Calu3 (cell line): ENCODE results near the gene NR3C1. TPM values are rescaled to one million over a fixed set of nuclear protein-coding genes. Genes with fewer than 3 reads are reported as not detected.

Experiments used
- BruUV-seq: library from RNA; stranded (reverse); fragments of 400-500 nt; replicated peaks from 2 replicates; lab custom pipeline; 2021; lab: Mats Ljungman, UMichigan
- CTCF ChIA-PET: fragments of 300-600 bp; sonication (Branson Sonifier 250); formaldehyde crosslinking; loops from one replicate; lab custom pipeline; 2022; ENCODE audit warnings: antibody characterized with exemption; lab: Charles Lee
- DNase-seq: peaks from one replicate; pipeline ENCODE4 v3.0.0; 2022
- H3K27ac Mint-ChIP-seq: one replicate; pipeline ENCODE4 v1.8.0; 2022; ENCODE audit warnings: mixed read lengths; ENCODE audit not compliant: unreplicated experiment
- H3K27me3 Mint-ChIP-seq: one replicate; pipeline ENCODE4 v1.8.0; 2022; ENCODE audit warnings: mixed read lengths; ENCODE audit not compliant: unreplicated experiment
- H3K36me3 Mint-ChIP-seq: one replicate; pipeline ENCODE4 v1.8.0; 2022; ENCODE audit warnings: mild to moderate bottlenecking, moderate library complexity, mixed read lengths; ENCODE audit not compliant: insufficient read depth, unreplicated experiment
- H3K4me1 Mint-ChIP-seq: one replicate; pipeline ENCODE4 v1.8.0; 2022; ENCODE audit warnings: mild to moderate bottlenecking, low read depth, mixed read lengths; ENCODE audit not compliant: unreplicated experiment
- H3K4me3 Mint-ChIP-seq: one replicate; pipeline ENCODE4 v1.8.0; 2022; ENCODE audit warnings: mild to moderate bottlenecking, low read depth, moderate library complexity, mixed read lengths; ENCODE audit not compliant: unreplicated experiment
- H3K9me3 Mint-ChIP-seq: one replicate; pipeline ENCODE4 v1.8.0; 2022; ENCODE audit warnings: low read depth, mixed read lengths; ENCODE audit not compliant: unreplicated experiment
- intact Hi-C: fragments of 100-400 bp; cut with micrococcal nuclease; formaldehyde crosslinking; loops from one replicate; pipeline ENCODE4 v1.10.0; 2022; ENCODE audit not compliant: unreplicated experiment
- total RNA-seq: library from RNA; stranded (reverse); gene quantifications from 2 replicates; pipeline ENCODE4 v1.2.3, GENCODE V29; 2022
- TF ChIP-seq, protein P1 (sequence below): fragments of 200-600 bp; IDR thresholded peaks from one replicate; pipeline ENCODE4 v1.8.0; 2022; ENCODE audit warnings: antibody characterized with exemption; ENCODE audit not compliant: unreplicated experiment

The NR3C1 gene
- total RNA-seq, 1 experiment from 2014 or later: 63.1 TPM

DNA sequence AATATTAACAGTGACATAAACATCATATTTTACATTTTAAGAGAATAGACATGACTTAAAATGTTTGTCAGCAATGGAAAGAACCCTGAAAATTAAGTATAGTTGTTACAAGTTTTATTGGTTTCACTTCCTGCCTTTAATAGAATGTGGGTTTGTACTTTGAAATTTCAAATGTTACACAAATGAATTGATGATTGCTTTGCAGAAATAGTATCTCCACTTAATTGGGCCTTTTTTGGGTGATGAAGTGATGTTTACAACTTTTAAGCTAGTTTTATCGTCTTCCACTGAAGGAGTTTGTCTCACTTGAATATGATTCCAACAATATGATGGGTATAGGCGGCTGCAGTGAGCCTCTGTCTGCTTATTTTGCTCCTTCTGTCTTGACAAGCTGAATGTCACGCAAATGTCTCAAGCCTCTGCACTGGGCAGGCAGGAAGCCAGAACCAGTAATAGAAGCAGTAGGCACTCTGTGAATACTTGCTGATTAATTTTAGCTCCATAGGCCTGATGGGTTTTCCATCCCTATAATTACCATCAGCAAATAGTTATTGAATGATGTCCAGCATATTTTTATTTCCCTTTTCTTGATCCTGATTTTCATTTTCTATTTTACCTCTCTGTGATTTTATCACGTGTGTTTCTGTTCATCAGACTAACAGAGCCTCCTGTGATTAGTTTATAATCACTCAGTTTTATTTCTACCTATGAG is 10.6 kb upstream of the NR3C1 start:
- no peak overlapping the region for H3K27ac Mint-ChIP-seq
- no TSS peak for BruUV-seq
- no peak for DNase-seq
- H3K27me3 Mint-ChIP-seq: no peaks in the 10 kb centered on the region
- intact Hi-C loops: no loop called here
- H3K9me3 Mint-ChIP-seq: no peaks in the 10 kb centered on the region
- TF ChIP-seq, protein P1, sequence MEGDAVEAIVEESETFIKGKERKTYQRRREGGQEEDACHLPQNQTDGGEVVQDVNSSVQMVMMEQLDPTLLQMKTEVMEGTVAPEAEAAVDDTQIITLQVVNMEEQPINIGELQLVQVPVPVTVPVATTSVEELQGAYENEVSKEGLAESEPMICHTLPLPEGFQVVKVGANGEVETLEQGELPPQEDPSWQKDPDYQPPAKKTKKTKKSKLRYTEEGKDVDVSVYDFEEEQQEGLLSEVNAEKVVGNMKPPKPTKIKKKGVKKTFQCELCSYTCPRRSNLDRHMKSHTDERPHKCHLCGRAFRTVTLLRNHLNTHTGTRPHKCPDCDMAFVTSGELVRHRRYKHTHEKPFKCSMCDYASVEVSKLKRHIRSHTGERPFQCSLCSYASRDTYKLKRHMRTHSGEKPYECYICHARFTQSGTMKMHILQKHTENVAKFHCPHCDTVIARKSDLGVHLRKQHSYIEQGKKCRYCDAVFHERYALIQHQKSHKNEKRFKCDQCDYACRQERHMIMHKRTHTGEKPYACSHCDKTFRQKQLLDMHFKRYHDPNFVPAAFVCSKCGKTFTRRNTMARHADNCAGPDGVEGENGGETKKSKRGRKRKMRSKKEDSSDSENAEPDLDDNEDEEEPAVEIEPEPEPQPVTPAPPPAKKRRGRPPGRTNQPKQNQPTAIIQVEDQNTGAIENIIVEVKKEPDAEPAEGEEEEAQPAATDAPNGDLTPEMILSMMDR: no peak
- H3K4me3 Mint-ChIP-seq: no peak overlapping the region
- H3K36me3 Mint-ChIP-seq: no peaks in the 10 kb centered on the region
- CTCF ChIA-PET: no interaction called here
- peaks cover 52% of the 10 kb centered on the region for H3K4me1 Mint-ChIP-seq

GRCh38 chr5:143412661-143413342 is 9.3 kb upstream of the NR3C1 start:
- H3K9me3 Mint-ChIP-seq: no peaks in the 10 kb centered on the region
- no peak overlapping the region for H3K27ac Mint-ChIP-seq
- TF ChIP-seq, protein P1: no peak
- no peaks in the 10 kb centered on the region for H3K27me3 Mint-ChIP-seq
- CTCF ChIA-PET: interaction anchor here (0.7 to 1.0 kb wide), 2 partner anchors 94 to 324 kb away, joined by 3 read pairs; no protein-coding TSS in a partner anchor
- peaks cover 43% of the 10 kb centered on the region for H3K4me1 Mint-ChIP-seq
- no peak for DNase-seq
- H3K36me3 Mint-ChIP-seq: no peaks in the 10 kb centered on the region
- intact Hi-C loops: no loop called here
- no TSS peak for BruUV-seq
- no peak overlapping the region for H3K4me3 Mint-ChIP-seq

DNA sequence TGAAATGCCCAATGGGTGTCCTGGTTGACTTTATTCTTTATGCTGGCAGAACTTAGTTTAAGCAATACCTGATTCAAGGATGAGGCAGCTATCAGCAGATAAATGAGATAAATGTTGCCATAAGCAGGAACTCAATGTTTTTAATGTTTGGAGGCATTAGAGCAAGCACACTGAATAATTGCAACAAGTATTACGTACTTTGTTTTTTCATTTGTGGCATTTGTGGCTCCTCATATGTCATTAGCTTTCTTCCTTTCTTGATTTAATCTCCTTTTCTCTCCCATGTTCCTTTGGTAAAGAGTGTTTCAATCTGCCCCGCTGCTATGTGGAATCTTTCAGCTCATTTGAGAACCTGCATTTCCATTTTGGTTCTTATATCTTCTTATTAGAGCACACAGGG is 6.4 kb upstream of the NR3C1 start:
- peaks cover 15% of the 10 kb centered on the region for H3K36me3 Mint-ChIP-seq
- CTCF ChIA-PET: no interaction called here
- H3K9me3 Mint-ChIP-seq: peaks cover 2% of the 10 kb centered on the region
- TF ChIP-seq, protein P1: no peak
- no peak overlapping the region for H3K27ac Mint-ChIP-seq
- no peak overlapping the region for H3K4me3 Mint-ChIP-seq
- no peaks in the 10 kb centered on the region for H3K27me3 Mint-ChIP-seq
- no TSS peak for BruUV-seq
- peaks cover 36% of the 10 kb centered on the region for H3K4me1 Mint-ChIP-seq
- no peak for DNase-seq
- intact Hi-C loops: no loop called here

- Mint-ChIP-seq H3K36me3 (peaks cover 51% of the 10 kb centered on the region), H3K4me1 (peaks cover 15% of the 10 kb centered on the region), H3K27ac (peak overlapping the region; percentile 95), H3K4me3 (peak overlapping the region; percentile 97), H3K27me3 (no peaks in the 10 kb centered on the region), H3K9me3 (peaks cover 2% of the 10 kb centered on the region)
- no peak for DNase-seq
- no TSS peak for BruUV-seq
- CTCF ChIA-PET: no interaction called here
- intact Hi-C loops: no loop called here
- TF ChIP-seq, protein P1: no peak
Observed at GRCh38 chr5:143406408-143406807, 2.9 kb upstream of the NR3C1 start.
